ENCODE data around the gene LRRC9.

GRCh38 chr14:60089221-60089620 lies 169.3 kb downstream of the LRRC9 start:
- TF ChIP-seq, protein P1, sequence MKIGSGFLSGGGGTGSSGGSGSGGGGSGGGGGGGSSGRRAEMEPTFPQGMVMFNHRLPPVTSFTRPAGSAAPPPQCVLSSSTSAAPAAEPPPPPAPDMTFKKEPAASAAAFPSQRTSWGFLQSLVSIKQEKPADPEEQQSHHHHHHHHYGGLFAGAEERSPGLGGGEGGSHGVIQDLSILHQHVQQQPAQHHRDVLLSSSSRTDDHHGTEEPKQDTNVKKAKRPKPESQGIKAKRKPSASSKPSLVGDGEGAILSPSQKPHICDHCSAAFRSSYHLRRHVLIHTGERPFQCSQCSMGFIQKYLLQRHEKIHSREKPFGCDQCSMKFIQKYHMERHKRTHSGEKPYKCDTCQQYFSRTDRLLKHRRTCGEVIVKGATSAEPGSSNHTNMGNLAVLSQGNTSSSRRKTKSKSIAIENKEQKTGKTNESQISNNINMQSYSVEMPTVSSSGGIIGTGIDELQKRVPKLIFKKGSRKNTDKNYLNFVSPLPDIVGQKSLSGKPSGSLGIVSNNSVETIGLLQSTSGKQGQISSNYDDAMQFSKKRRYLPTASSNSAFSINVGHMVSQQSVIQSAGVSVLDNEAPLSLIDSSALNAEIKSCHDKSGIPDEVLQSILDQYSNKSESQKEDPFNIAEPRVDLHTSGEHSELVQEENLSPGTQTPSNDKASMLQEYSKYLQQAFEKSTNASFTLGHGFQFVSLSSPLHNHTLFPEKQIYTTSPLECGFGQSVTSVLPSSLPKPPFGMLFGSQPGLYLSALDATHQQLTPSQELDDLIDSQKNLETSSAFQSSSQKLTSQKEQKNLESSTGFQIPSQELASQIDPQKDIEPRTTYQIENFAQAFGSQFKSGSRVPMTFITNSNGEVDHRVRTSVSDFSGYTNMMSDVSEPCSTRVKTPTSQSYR (CRISPR knock-in tag; IDR thresholded peaks at IDR 0.05; ENCODE audit: borderline replicate concordance): no peak
- no peak for TF ChIP-seq CTCF (CRISPR knock-in tag; IDR thresholded peaks at IDR 0.05)
- TF ChIP-seq CHD2 (IDR thresholded peaks at IDR 0.05; ENCODE audit: low read depth, low read length): no peak
- no peak for TF ChIP-seq MTF2 (CRISPR knock-in tag; IDR thresholded peaks at IDR 0.05; ENCODE audit: borderline replicate concordance)
- TF ChIP-seq SNRNP70 (IDR thresholded peaks at IDR 0.05; ENCODE audit: low read depth, low read length): no peak
- no peak for TF ChIP-seq NFATC3 (CRISPR knock-in tag; IDR thresholded peaks at IDR 0.05)
- TF ChIP-seq POLR2AphosphoS5 (IDR thresholded peaks at IDR 0.05; ENCODE audit: low read depth, low read length): no peak
- no peak for TF ChIP-seq JUNB (CRISPR knock-in tag; IDR thresholded peaks at IDR 0.05; ENCODE audit: borderline replicate concordance)
- TF ChIP-seq HDAC1 (CRISPR knock-in tag; IDR thresholded peaks at IDR 0.05): no peak

Measured in HepG2 (cell line).